Mesenchymal stem cell (in vitro differentiated cells and primary cell): ENCODE data around the gene BCAP31.
"Not testable (repeated sequence)": the region's sequence is repeated elsewhere in the genome, so short reads cannot be mapped to it uniquely, and the experiment has no call there.

Experiments used
- DNase-seq: peaks from one replicate; pipeline ENCODE4 v3.0.0-alpha.2; 2013
- H2AFZ ChIP-seq: one replicate; pipeline ENCODE4 v1.6.1; 2013; ENCODE audit warnings: low read depth, mild to moderate bottlenecking, control low read depth, inconsistent platforms, low read length, moderate library complexity
- H2AK5ac ChIP-seq: 2 replicates; pipeline ENCODE4 v1.6.1; 2013; ENCODE audit warnings: low read length, moderate library complexity, mild to moderate bottlenecking, inconsistent platforms; ENCODE audit not compliant: severe bottlenecking
- H2BK120ac ChIP-seq: one replicate; pipeline ENCODE4 v1.6.1; 2013; ENCODE audit warnings: low read depth, mild to moderate bottlenecking, inconsistent platforms, low read length, moderate library complexity
- H2BK12ac ChIP-seq, 2 experiments: one replicate each; pipeline ENCODE4 v1.6.1; 2013; ENCODE audit warnings: inconsistent platforms in 2 of 2, low read length in 2 of 2, mild to moderate bottlenecking in 2 of 2, moderate library complexity in 2 of 2, control low read depth in 1 of 2
- H2BK15ac ChIP-seq: one replicate; pipeline ENCODE4 v1.6.1; 2013; ENCODE audit warnings: mild to moderate bottlenecking, low read depth, inconsistent platforms; ENCODE audit not compliant: poor library complexity, severe bottlenecking
- H2BK5ac ChIP-seq: 2 replicates; pipeline ENCODE4 v1.6.1; 2013; ENCODE audit warnings: low read depth, mild to moderate bottlenecking, low read length, control low read depth, inconsistent platforms; ENCODE audit not compliant: poor library complexity, severe bottlenecking
- H3K14ac ChIP-seq, 2 experiments: one replicate each; pipeline ENCODE4 v1.6.1; 2013; ENCODE audit warnings: inconsistent platforms in 2 of 2, low read length in 2 of 2, control low read depth in 1 of 2, mild to moderate bottlenecking in 1 of 2, moderate library complexity in 1 of 2
- H3K18ac ChIP-seq, 2 experiments: one replicate each; pipeline ENCODE4 v1.6.1; 2013; ENCODE audit warnings: inconsistent platforms in 2 of 2, low read length in 2 of 2, control low read depth in 1 of 2, low read depth in 1 of 2, mild to moderate bottlenecking in 1 of 2
- H3K23ac ChIP-seq, 2 experiments: one replicate each; pipeline ENCODE4 v1.6.1; 2013; ENCODE audit warnings: inconsistent platforms in 2 of 2, low read length in 2 of 2, mild to moderate bottlenecking in 2 of 2, moderate library complexity in 2 of 2, control low read depth in 1 of 2
- H3K27ac ChIP-seq: 2 replicates; pipeline ENCODE4 v1.5.1; 2013; ENCODE audit warnings: mild to moderate bottlenecking, moderate library complexity, low read length, control low read depth, inconsistent platforms; ENCODE audit not compliant: poor library complexity, severe bottlenecking
- H3K27me3 ChIP-seq, 2 experiments: 2 replicates each; pipeline versions ENCODE4 v1.6.1 to v1.7.0; 2013; ENCODE audit warnings: low read length in 2 of 2, mild to moderate bottlenecking in 2 of 2, moderate library complexity in 2 of 2, control low read depth in 1 of 2, inconsistent platforms in 1 of 2; ENCODE audit not compliant: control insufficient read depth in 1 of 2, insufficient read depth in 1 of 2
- H3K36me3 ChIP-seq, 2 experiments: 2 replicates each; pipeline versions ENCODE4 v1.6.1 to v1.7.0; 2013; ENCODE audit warnings: low read length in 2 of 2, control low read depth in 1 of 2, inconsistent platforms in 1 of 2, low read depth in 1 of 2, mild to moderate bottlenecking in 1 of 2; ENCODE audit not compliant: insufficient read depth in 2 of 2, control insufficient read depth in 1 of 2
- H3K4ac ChIP-seq, 2 experiments: one replicate each; pipeline ENCODE4 v1.6.1; 2013; ENCODE audit warnings: inconsistent platforms in 2 of 2, low read length in 2 of 2, mild to moderate bottlenecking in 2 of 2, moderate library complexity in 2 of 2, control low read depth in 1 of 2, low read depth in 1 of 2
- H3K4me1 ChIP-seq: 2 replicates; pipeline ENCODE4 v1.6.1; 2013; ENCODE audit warnings: low read depth, low read length, control low read depth; ENCODE audit not compliant: control insufficient read depth, insufficient read depth
- H3K4me2 ChIP-seq: 2 replicates; pipeline ENCODE4 v1.6.1; 2013; ENCODE audit warnings: low read length, mild to moderate bottlenecking, inconsistent platforms; ENCODE audit not compliant: poor library complexity, severe bottlenecking
- H3K4me3 ChIP-seq, 2 experiments: 2 replicates each; pipeline versions ENCODE4 v1.5.1 to v1.7.0; 2013; ENCODE audit warnings: low read length in 2 of 2, mild to moderate bottlenecking in 2 of 2, control low read depth in 1 of 2, low read depth in 1 of 2; ENCODE audit not compliant: insufficient read depth in 1 of 2
- H3K79me1 ChIP-seq: replicated peaks from 2 replicates; pipeline ENCODE4 v1.6.1; 2013; ENCODE audit warnings: mild to moderate bottlenecking, control low read depth, low read length, inconsistent platforms; ENCODE audit not compliant: poor library complexity, severe bottlenecking
- H3K9ac ChIP-seq: 2 replicates; pipeline ENCODE4 v1.7.0; 2013; ENCODE audit warnings: mild to moderate bottlenecking, low read length, moderate library complexity
- H3K9me3 ChIP-seq: 2 replicates; pipeline ENCODE4 v1.7.0; 2013; ENCODE audit warnings: mild to moderate bottlenecking, low read length; ENCODE audit not compliant: control insufficient read depth
- H4K8ac ChIP-seq: one replicate; pipeline ENCODE4 v1.6.1; 2013; ENCODE audit warnings: inconsistent platforms, mild to moderate bottlenecking, low read length, moderate library complexity
- H4K91ac ChIP-seq: one replicate; pipeline ENCODE4 v1.6.1; 2013; ENCODE audit warnings: mild to moderate bottlenecking, low read length, inconsistent platforms
- WGBS: methylation state at CpG from one replicate; pipeline ENCODE4 v1.1.7; 2013; ENCODE audit warnings: mixed read lengths; 5-methylcytosine and 5-hydroxymethylcytosine counted together

The BCAP31 gene

DNA sequence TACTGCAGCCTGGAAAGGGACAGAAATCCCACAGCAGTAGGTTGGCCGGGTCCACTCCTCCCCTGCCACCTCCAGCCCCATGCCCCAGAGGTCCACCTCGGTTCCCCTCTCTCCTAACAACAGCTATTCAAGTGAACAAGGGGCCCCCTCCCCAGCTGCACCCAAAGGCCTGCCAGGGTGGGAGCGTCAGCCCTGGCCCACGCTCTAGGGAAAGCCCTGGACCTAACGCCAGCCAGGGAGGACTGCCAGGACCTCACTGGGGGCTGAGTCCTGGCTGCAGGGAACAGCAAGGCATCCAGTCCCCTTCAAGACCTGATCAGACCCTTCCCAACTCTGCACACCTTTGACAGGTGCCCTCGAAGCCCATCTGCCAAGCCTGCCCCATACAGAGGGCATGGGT lies 23.2 kb downstream of the BCAP31 start:
- H3K27ac ChIP-seq = no peak overlapping the region
- H3K4me1 ChIP-seq = peaks cover 17% of the 10 kb centered on the region
- no peak overlapping the region for H4K8ac ChIP-seq
- H3K4ac ChIP-seq = no peak overlapping the region
- no peak overlapping the region for H2BK120ac ChIP-seq
- H3K27me3 ChIP-seq = peaks cover 0 to 3% of the 10 kb centered on the region in 2 experiments
- H2AK5ac ChIP-seq = no peak overlapping the region
- no peak overlapping the region for H2BK5ac ChIP-seq
- no peak overlapping the region for H4K91ac ChIP-seq
- H2BK15ac ChIP-seq = no peak overlapping the region
- WGBS = 93% methylated on average over 3 of the region's 6 CpGs
- no peak overlapping the region for H3K9ac ChIP-seq
- no peak overlapping the region for H3K18ac ChIP-seq
- no peak overlapping the region for H3K14ac ChIP-seq
- no peak for DNase-seq
- peaks cover 19 to 91% of the 10 kb centered on the region in 2 experiments for H3K36me3 ChIP-seq
- H3K9me3 ChIP-seq = no peaks in the 10 kb centered on the region
- peaks cover 11% of the 10 kb centered on the region for H3K79me1 ChIP-seq
- no peak overlapping the region for H2BK12ac ChIP-seq
- no peak overlapping the region for H2AFZ ChIP-seq
- no peak overlapping the region for H3K4me2 ChIP-seq
- H3K23ac ChIP-seq = no peak overlapping the region
- no peak overlapping the region for H3K4me3 ChIP-seq

DNA sequence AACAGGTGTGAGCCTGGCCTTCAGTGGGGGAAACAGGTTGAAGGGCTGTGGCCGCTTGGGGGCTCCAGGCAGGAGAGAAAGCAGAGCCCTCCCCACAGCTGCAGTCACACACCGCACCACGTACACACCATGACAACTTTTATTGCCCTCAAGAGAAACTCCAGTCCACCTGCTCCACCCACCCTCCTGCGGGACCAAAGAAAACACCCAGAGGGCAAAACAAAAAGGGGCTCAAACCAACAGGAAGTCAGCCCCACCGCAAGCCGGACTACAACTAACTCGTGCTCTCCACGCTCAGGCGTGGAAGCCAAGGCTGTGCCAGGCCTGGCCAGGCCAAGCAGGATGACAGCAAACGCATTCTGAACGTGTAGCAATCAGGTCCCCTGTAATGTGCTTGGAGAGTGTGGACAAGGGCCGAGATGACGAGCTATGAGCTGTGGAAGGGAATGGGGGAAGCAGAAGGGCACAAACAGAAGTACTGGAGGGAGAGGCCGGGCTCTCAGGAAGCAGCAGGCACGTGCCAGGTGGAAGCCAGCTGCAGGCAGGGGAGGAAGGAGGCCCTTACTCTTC lies 23.7 kb downstream of the BCAP31 start:
- no peak overlapping the region for H2AFZ ChIP-seq
- no peak overlapping the region for H4K8ac ChIP-seq
- WGBS = 82% methylated on average over 12 of the region's 15 CpGs
- no peak overlapping the region for H3K4me3 ChIP-seq
- no peak overlapping the region for H2AK5ac ChIP-seq
- peaks cover 20 to 91% of the 10 kb centered on the region in 2 experiments for H3K36me3 ChIP-seq
- H3K18ac ChIP-seq = no peak overlapping the region
- no peak overlapping the region for H2BK5ac ChIP-seq
- no peak overlapping the region for H2BK15ac ChIP-seq
- H2BK12ac ChIP-seq = no peak overlapping the region
- no peak overlapping the region for H3K23ac ChIP-seq
- H2BK120ac ChIP-seq = no peak overlapping the region
- no peak overlapping the region for H3K4me2 ChIP-seq
- peaks cover 17% of the 10 kb centered on the region for H3K4me1 ChIP-seq
- H3K27me3 ChIP-seq = peaks cover 0 to 3% of the 10 kb centered on the region in 2 experiments
- DNase-seq = no peak
- H3K79me1 ChIP-seq = peaks cover 11% of the 10 kb centered on the region
- no peaks in the 10 kb centered on the region for H3K9me3 ChIP-seq
- no peak overlapping the region for H3K27ac ChIP-seq
- H3K4ac ChIP-seq = no peak overlapping the region
- H3K14ac ChIP-seq = no peak overlapping the region
- H4K91ac ChIP-seq = no peak overlapping the region
- H3K9ac ChIP-seq = no peak overlapping the region

DNA sequence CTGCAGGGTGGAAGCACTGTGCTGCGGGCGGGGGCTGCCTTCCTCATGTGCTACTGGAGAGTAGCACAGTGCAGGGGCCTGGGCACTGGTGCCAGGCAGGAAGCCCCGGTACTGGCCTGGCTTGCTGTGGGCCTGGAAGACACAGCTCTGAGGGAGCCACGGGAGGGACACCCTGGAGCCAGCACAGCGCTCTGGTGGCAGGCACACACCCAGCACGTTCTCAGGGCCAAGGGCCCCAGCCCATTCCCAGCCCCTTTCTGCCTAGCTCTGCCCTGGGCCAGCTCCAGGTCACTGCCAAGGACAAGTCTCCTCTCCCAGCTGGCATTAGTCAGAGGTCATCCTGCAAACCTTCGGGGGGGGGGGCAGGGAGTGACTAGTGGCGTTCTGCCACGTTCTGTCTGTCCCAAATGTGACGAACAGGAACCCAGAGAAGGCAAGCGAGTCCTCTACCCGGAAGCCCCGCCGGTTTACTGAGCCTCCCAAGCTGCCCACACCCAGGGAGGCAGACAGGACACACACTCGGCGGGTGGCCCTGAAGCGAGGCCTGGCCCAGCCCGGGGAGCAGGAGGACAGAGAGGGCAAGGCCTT lies 24.3 kb downstream of the BCAP31 start:
- not testable (repeated sequence) for H3K4ac ChIP-seq, H2BK12ac ChIP-seq, H3K27me3 ChIP-seq, H3K4me3 ChIP-seq, H3K23ac ChIP-seq, H3K9ac ChIP-seq, H2AFZ ChIP-seq, H2BK15ac ChIP-seq, DNase-seq, H3K27ac ChIP-seq, H4K8ac ChIP-seq, H3K4me2 ChIP-seq, H3K18ac ChIP-seq, H3K9me3 ChIP-seq, H2BK5ac ChIP-seq, H4K91ac ChIP-seq, H2BK120ac ChIP-seq, H3K14ac ChIP-seq, H2AK5ac ChIP-seq
- peaks cover 14% of the 10 kb centered on the region for H3K4me1 ChIP-seq
- 98% methylated on average over 10 of the region's 18 CpGs for WGBS
- H3K36me3 ChIP-seq = peaks cover 20 to 90% of the 10 kb centered on the region in 2 experiments
- H3K79me1 ChIP-seq = peaks cover 11% of the 10 kb centered on the region

DNA sequence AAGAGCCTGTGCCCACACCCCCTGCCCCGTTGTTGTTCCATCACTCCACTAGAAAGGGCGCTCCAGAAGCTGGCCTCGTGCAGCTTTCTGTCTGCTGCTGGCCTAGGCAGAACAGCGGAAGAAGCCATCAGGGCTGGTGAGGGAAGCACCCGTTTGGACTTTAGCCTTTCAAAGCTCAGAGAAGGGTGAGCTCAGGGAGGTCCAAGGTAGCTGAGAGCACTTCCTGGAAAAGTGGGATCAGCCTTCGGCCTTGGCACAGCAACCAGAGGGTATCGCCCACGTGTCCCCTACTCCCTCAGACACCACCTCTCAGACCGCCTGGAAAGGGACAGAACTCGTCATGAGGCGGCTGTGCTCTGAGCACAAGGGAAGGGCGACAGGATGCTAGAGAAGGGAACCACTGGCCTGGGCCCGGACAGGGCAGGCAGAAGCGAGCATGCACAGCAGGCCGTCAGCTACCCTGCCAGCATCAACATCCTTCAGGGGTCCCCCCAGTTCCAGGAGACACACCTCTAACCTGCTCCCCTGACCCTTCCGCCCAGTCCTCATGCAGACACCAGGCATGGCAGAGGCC lies 24.9 kb downstream of the BCAP31 start:
- H2BK15ac ChIP-seq, H3K4ac ChIP-seq, H3K23ac ChIP-seq, H2BK5ac ChIP-seq, H3K4me2 ChIP-seq, H2BK12ac ChIP-seq, H3K79me1 ChIP-seq, H2AFZ ChIP-seq, DNase-seq, H3K9me3 ChIP-seq, H3K27me3 ChIP-seq, H3K9ac ChIP-seq, H3K27ac ChIP-seq, H2BK120ac ChIP-seq, H4K8ac ChIP-seq, H4K91ac ChIP-seq, H3K18ac ChIP-seq, H3K14ac ChIP-seq, H3K4me3 ChIP-seq, H2AK5ac ChIP-seq: not testable (repeated sequence)
- Histone ChIP-seq H3K4me1 (peaks cover 14% of the 10 kb centered on the region), H3K36me3 (peaks cover 20 to 91% of the 10 kb centered on the region in 2 experiments)
- no CpG with 5 or more reads among the region's 16 CpGs for WGBS
